ENCODE data around the gene CSF3. TPM values are rescaled to one million over a fixed set of nuclear protein-coding genes. Genes with fewer than 3 reads are reported as not detected.

The CSF3 gene
- total RNA-seq, 1 experiment from 2014 or later = not detected

GRCh38 chr17:40031706-40032105, 16.5 kb downstream of the CSF3 start:
- H3K27me3 Mint-ChIP-seq (ENCODE audit: low read depth) = no peaks in the 10 kb centered on the region
- no peak overlapping the region for H2BK15ac ChIP-seq (ENCODE audit: low read depth, low read length)
- H3K18ac ChIP-seq (ENCODE audit: insufficient read length, low read depth, low read length) = no peak overlapping the region
- H3K27ac ChIP-seq (ENCODE audit: insufficient read length, low read depth, low read length) = no peak overlapping the region
- H3K56ac ChIP-seq (ENCODE audit: insufficient read length, low read depth, low read length) = no peak overlapping the region
- no peak overlapping the region for H3K4me3 Mint-ChIP-seq
- no peaks in the 10 kb centered on the region for H3K9me3 ChIP-seq (ENCODE audit: control insufficient read depth, low read depth, low read length)
- H3K27ac Mint-ChIP-seq = no peak overlapping the region
- no peak overlapping the region for H2AK5ac ChIP-seq (ENCODE audit: insufficient read length, low read length)
- WGBS (ENCODE audit: extremely low coverage, insufficient read length, low lambda C conversion rate) = no CpG with 5 or more reads among the region's 11 CpGs
- no peak overlapping the region for H4K5ac ChIP-seq (ENCODE audit: insufficient read length, low read depth, low read length)
- no peak overlapping the region for H4K8ac ChIP-seq (replicated peaks; ENCODE audit: insufficient read length, low read depth, low read length)
- H2BK120ac ChIP-seq (ENCODE audit: low read depth, low read length, poor library complexity, severe bottlenecking) = no peak overlapping the region
- no peaks in the 10 kb centered on the region for H3K4me1 ChIP-seq (ENCODE audit: insufficient read depth, low read length)
- H3K36me3 Mint-ChIP-seq (ENCODE audit: insufficient read depth in 1 of 3, low read depth in 3 of 3) = peaks cover 34 to 68% (median 61%) of the 10 kb centered on the region in 3 experiments; a peak in 6 of 7 replicates
- no peak overlapping the region for H2BK12ac ChIP-seq (ENCODE audit: insufficient read length, low read depth, low read length)
- H4K20me1 ChIP-seq (ENCODE audit: control insufficient read depth, insufficient read depth, insufficient read length) = no peaks in the 10 kb centered on the region
- no peak for DNase-seq
- no peak overlapping the region for H2AFZ ChIP-seq (ENCODE audit: low read length)
- H3K4me1 Mint-ChIP-seq = peaks cover 6 to 8% of the 10 kb centered on the region in 2 experiments
- no peaks in the 10 kb centered on the region for H3K79me1 ChIP-seq (ENCODE audit: insufficient read depth, low read depth, low read length, poor library complexity, severe bottlenecking)
- H3K23ac ChIP-seq (ENCODE audit: insufficient read length, low read depth, low read length) = no peak overlapping the region
- no peaks in the 10 kb centered on the region for H3K9me3 Mint-ChIP-seq
- no peak for TF ChIP-seq CTCF (conservative IDR thresholded peaks at IDR 0.05)
- no peaks in the 10 kb centered on the region for H3K23me2 ChIP-seq (ENCODE audit: insufficient read length, low read depth, low read length, poor library complexity, severe bottlenecking)
- H3K9ac ChIP-seq (ENCODE audit: extremely low read depth, insufficient read length, low read length) = no peak overlapping the region
- H3T11ph ChIP-seq (ENCODE audit: low read length) = no peak overlapping the region
- H3K27me3 ChIP-seq (ENCODE audit: insufficient read depth, low read length) = no peaks in the 10 kb centered on the region
- H4K91ac ChIP-seq (ENCODE audit: insufficient read length, low read depth, low read length) = no peak overlapping the region
- H2BK20ac ChIP-seq (ENCODE audit: low read depth, low read length, poor library complexity, severe bottlenecking) = no peak overlapping the region
- no peak overlapping the region for H3K14ac ChIP-seq (ENCODE audit: insufficient read depth, low read length)
- no peaks in the 10 kb centered on the region for H3K79me2 ChIP-seq (ENCODE audit: insufficient read depth, low read length)
- H3K4ac ChIP-seq (ENCODE audit: low read depth, low read length) = no peak overlapping the region
- H3K4me2 ChIP-seq (ENCODE audit: insufficient read depth, insufficient read length, low read length) = no peak overlapping the region
- H2BK5ac ChIP-seq (ENCODE audit: insufficient read length, low read length) = no peak overlapping the region

All from H9 (cell line).